ENCODE measurements around the gene SGPP1.
"Not testable (repeated sequence)": the region's sequence is repeated elsewhere in the genome, so short reads cannot be mapped to it uniquely, and the experiment has no call there.

The SGPP1 gene

DNA sequence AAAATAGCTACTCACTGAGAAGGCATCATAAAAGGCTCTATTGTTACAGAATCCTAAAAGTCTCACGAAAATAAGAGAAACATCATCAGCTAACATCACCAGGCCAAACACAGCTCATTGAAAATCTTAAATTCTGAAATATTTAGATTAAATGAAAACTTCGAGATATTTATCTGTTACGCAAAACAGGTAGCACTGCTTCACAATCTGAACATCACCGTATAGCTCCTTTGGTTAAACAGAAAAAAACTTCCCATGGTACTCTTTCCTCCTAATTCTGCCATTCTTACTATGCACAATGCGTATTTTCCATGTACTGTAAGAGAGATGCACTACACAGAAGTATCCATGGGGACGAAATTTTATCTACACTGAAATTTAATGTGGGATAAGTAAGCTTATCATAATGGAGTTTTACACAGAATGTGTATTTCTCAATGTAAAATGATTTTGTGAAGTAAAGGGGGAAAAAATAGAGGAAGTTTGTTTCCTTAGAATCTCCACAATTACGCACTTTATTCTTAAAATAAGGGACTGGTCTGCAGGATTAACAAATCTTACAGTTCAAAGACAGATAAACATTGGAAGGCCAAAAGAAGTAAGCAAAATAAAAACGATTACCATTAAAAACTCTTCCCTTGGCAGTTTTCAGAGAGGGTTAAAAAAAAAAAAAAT lies 1.9 kb downstream of the SGPP1 start:
- DNase-seq = no peak

DNA sequence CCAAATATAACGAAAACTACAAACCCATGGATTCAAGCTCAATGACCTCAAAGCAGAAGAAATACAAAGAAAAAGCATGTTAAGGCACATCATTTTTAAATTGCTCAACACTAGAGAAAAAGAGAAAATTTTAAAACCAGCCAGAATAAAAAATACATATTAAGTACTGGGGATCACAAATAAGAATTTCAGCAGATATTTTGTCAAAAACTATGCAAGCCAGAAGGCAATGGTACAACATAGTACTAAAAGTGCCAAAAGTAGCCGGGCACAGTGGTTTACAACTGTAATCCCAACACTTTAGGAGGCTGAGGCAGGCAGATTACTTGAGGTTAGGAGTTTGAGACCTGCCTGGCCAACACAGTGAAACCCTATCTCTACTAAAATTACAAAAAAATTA lies 10.2 kb downstream of the SGPP1 start:
- peak in 2 of 6 experiments; percentile 22 to 24 for DNase-seq

DNA sequence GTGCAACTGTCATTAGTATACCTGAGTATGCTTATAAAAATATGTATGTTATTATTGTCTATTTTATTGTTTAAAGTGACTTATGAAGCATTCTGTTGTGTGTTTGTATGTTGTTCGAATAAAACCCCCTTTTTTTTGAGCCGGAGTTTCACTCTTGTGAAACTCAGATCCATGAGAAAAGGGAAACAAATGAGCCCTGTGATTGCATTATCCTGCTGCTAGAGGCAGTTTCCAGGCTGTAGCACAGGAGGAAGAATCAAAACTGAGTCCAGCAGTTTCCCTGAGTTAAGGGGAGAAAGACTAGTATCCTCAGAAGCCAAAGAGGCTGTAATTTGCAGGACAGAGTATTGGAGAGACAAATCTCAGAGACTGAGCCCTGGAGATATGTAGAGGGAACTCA lies 12.5 kb downstream of the SGPP1 start:
- no peak for DNase-seq

DNA sequence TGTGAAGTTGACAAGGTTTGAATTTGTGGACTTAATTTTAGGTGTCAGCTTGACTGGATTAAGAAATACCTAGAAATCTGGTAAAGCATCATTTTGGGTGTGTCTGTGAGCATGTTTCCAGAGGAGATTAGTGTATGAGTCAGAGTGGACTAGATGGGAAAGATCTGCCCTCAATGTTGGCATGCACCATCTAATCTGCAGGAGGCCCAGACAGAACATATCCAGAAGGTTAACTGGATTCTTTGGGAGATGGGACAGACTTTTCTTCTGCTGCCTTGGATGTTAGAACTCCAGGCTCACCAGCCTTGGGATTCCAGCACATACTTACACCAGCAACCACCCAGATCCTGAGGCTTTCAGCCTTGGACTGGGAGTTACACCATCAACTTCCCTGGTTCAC lies 14.1 kb downstream of the SGPP1 start:
- DNase-seq = no peak

DNA sequence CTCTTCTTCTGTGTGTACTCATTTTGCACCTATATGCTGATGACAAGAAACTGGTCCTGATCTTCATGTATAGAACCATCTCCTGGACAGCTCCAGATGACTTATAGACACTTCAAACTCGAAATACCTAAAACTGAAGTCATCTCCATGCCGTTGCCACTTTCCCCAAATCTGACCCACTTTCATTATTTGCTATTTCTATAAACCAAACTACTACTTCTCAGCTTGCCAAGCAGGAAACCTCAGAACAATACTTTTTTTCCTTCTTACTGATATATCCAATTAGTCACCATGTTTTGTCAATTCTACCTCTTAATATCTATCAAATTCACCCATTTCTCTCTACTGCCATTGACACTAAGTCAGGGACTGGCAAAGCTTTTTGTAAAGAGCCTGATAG lies 14.8 kb downstream of the SGPP1 start:
- no peak for DNase-seq

DNA sequence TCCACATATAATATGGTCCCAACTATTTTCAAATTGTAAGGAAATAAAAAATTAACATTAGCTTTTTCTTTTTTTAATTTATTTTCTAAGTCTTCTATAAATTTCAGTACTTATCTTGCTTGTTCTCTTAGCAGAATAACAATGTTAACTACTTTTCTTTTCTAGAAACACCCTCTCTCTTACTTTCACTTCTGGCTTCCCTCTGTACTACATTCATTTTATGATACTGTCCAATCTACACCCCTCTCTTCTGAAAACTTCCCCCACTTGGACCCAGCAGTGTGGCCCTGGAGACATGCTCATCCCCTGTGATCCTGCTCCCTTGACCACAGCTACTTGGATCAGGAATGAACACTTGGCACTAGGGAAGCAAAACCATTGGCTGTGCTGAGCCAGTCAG lies 15.7 kb downstream of the SGPP1 start:
- DNase-seq = no peak

DNA sequence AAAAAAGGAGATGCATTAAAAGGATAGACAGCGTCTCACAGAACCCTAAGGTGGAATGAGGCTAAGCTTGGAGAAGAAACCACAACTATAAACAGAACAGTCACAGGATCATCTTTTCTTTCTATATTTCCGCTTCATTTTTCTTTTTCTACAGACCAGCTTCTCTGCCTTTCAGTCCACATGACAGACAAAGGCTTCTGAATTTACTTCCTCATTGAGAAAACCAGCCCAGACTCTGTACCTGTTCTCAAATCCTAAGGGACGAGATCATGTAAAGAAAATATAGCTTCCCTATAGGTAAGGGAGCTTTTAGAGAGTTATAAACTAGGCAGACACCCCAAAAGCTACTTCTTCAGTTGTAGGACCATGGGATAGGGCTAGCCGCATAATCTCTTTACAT lies 17.4 kb downstream of the SGPP1 start:
- DNase-seq = no peak

DNA sequence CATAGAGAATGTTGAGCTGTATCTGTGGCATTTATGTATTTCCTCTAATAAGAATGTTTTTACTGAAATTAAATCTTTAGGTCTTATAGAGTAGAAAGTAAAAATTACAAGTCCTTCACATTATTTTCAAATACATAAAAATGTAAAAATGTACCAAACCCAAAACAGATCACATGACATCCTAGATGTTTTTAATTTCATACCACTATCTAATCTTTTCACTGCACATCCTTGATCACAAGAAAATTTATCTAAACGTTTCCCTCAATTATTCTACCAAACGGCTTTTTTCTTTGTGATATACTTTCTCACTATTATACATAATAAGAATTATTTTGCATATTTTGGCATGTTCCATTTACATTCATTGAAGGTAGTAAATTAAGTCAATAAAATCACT lies 18.3 kb downstream of the SGPP1 start:
- DNase-seq = no peak

DNA sequence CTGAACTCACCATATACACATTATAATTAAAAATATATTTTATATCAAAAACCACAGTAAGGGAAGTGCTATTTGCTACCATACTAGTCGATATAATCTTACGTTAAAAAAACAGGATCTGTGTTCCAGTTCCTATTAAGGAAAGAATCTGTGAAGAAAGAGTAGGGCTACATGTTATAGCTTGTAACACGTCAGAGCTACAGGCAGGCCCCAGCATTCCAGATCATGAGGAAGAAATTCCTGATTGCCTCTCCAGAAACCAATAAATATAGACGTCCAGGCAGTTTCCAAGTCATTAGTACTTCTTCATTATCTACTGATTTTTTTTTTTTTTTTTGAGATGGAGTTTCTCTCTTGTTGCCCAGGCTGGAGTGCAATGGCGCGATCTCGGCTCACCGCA lies 20.6 kb downstream of the SGPP1 start:
- DNase-seq = no peak

DNA sequence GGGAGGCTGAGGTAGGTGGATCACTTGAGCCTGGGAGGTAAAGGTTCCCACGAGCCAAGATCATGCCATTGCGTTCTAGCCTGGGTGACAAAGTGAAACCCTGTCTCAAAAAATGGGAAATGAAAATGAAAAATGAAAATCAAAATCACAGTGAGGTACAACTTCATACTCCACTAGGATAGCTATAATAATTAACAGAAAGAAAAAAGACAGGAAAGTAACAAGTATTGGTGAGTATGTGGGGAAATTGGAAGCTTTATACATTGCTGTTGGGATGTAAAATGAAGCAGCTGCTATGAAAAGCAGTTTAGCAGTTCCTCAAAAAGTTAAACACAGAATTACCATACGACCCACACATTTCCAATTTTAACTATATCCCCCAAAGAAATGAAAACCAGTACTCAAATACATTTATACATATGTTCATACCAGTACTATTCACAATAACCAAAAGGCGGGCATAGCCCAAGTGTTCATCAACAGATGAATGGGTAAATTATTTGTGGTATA lies 22.2 kb downstream of the SGPP1 start:
- no peak for DNase-seq

DNA sequence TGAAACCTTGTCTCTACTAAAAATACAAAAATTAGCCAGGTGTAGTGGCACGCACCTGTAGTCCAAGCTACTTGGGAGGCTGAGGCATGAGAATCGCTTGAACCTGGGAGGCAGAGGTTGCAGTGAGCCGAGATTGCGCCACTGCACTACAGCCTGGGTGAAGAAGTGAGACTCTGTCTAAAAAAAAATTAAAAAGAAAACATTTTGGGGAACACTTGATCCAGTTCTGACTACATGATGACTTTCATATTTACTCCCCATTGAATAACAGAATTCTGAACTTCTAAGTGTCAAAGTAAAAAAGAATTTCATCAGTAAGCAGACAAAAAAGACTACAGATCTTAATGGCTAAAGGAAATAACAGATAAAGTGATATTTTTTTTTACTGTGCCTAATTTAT lies 25.3 kb downstream of the SGPP1 start:
- DNase-seq = not testable (repeated sequence)

DNA sequence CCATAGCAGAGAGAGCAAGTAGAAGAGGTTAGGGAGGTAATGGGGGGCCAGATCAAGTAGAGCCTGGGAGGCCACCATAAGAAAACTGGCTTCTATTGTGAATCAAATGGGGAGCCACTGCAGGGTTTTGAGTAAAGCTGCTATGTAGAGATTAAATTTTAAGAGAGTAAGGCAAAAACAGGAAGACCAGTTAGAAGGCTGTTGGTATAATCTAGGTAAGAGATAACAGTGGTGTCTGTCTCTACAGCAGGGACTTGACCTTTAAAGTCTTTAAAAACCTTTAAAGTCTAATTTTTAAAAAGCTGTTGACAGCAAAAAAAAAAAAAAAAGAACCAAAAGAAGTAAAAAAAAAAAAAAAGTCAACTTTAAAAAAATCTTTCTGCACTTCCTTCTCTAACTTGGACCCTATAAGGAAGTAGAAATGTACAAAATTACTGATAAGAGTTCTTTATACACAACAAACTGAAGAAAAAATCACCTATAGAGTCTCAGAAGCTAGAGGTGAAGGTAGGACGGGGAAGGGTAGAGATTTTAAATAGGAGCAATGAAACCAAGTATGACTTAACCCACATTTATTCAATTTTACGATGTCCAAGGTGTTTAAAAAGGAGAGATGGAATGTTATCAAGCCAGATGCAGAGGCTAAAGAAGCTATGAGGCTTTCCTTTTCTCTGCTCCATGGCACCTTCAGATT lies 26.1 kb downstream of the SGPP1 start:
- no peak for DNase-seq

DNA sequence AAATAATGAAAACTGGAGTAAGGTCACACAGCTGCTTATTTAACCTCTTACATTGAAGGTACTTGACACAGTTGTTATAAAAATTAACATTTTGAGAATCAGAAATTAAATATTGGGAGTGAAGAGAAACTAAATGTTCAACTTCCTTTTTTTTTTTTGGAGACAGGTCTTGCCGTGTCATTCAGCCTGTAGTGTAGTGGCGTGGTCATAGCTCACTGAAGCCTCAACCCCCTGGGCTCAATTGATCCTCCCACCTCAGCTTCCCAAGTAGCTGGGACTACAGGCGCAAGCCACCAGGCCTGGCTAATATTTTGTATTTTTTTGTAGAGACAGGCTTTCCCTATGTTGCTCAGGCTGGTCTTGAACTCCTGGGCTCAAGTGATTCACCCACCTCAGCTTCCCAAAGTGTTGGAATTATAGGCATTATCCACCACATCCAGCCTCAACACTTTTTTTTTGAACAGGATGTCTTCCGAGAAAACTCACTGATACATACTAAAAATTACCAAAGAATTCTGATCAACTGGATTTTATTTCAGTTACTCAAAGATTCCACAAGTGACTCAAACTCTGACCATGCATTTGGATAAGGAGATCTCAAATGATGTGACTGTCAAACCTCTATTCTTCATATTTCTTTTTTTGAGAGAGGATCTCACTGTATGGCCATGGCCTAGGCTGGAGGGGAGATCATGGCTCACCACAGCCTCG lies 35.4 kb downstream of the SGPP1 start:
- DNase-seq = no peak

DNA sequence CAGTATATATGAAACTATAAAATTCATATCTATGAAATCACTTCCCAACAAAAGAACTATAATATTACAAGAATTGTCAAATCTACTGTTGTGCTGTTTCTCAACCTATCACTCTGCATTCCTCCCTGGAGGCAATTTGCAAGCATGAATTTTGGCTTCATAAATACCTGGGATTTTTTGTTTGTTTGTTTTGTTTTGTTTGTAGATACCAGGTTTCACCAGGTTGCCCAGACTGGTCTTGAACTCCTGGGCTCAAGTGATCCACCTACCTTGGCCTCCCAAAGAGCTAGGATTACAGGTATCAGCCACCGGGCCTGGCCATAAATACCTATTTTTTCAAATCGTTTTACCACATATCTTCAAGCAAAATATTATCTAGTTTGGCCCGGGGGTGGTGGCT lies 38.7 kb downstream of the SGPP1 start:
- DNase-seq = no peak

DNA sequence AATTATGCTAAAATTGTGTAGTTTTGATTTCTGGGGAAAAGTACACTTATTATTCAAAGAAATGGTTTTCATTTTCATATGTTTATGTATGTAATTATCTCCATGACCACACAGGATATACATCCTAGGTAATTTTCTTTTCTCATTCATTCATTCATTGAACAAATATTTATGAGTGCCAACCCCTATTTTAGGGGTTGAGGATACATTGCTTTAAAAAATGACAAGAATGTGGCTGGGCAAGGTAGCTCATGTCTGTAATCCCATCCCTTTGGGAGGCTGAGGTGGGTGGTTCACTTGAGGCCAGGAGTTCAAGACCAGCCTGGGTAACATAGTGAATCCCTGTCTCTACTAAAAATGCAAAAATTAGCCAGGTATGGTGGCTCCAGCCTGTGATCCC lies 40.9 kb downstream of the SGPP1 start:
- no peak for DNase-seq

DNA sequence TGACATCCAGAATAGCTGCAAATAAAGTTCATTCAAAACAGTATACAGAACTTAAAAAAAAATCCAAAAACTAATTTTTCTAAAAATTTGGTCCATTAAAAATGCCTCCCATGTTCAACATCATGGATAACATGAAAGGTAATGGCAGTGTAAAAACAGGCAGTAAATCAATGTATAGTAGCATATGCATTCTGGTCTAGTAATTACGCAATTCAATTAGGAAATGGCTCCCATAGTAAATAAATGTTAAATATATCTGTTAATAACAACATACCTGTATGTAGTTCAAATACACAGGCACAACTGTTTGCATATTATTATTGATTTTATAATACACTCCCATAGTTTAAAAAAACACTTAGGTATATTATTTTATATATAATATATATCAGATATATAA lies 42.5 kb downstream of the SGPP1 start:
- no peak for DNase-seq

DNA sequence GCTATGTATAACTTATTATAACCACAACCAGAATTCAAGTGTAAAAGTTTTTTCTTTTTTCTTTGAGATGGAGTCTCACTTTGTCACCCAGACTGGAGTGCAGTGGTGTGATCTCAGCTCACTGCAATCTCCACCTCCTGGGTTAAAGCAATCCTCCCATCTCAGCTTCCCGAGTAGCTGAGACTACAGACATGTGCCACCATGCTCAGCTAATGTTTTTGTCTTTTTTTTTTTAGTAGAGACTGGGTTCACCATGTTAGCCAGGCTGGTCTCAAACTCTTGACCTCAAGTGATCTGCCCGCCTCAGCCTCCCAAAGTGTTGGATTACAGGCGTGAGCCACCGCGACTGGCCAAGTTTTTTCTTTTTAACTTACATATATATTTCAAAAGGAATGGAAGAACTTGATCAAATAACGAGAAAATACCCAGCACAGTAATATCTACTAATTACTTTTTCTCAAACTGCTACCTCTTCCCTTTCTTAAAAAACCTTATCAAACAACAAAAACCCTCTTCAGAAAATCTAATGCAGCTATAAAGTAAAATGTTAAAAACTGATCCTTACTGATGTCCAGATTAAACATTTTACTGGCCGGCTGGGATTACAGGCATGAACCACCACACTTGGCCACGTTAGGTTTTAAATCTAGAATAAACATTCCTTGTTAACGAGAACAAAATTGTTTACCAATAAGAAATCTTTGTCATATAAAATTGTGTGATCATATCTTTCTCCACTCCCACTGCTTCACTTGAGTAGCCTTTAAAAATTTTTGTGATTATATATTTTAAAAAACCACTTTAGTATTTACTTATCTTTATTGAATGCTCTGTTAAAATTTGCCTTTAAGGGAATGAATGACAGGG lies 44.9 kb downstream of the SGPP1 start:
- DNase-seq = no peak

DNA sequence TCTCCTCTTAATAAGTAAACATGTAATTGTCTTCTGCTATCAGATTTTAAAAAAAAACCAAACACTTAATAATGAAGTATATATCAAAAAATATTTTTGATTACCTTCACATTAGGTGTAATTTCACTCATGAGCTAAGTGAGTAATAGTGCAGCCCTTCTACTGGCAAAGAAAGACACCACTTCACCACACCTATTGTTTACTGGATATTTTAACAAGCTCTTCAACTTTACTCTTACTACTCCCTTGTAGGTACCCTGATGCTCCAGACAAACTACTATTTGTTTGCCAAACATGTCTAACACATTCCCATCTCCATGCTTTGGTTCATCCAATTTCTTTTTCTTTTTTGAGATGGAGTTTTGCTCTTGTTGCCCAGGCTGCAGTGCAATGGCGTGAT lies 49.3 kb downstream of the SGPP1 start:
- DNase-seq = no peak

DNA sequence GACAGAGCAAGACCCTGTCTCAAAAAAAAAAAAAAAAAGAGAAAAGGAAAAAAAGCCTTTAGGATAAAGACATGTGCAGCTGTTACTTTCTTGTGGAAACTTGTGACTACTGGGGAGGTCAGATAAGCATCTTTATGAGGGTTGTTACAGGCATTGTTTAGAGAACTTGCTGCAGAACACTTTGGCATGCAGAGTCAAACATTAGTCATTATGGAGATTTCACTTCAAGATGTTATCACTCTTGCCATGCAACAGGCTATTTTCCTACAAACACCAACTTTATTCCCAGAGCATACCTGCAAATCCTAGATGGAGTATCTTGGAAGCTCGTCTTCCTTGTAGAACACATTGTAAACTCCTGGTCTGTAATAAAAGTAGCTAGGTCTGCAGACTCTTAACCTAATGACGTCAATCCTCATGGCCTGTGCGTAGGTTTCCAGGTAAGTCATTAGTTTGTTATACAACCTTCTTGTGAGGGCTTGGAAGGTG lies 49.9 kb downstream of the SGPP1 start:
- no peak for DNase-seq

DNA sequence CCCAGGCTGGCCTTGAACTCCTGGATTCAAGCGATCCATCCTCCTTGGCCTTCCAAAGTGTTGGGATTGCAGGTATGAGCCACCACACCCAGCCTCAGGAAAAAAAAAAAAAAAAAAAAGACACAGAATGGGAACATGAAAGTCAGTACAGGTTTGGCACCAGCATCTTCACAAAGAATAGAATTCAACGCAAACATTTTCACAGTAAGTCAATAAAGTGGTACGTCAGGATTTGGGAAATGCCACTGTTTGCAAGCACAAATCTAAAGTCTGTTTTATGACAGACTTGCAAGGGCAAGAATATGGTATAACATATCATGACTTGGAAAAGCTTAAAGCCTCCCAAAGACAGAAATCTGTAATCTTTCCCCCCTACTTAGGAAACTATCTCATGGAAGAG lies 51.2 kb downstream of the SGPP1 start:
- DNase-seq = no peak

DNA sequence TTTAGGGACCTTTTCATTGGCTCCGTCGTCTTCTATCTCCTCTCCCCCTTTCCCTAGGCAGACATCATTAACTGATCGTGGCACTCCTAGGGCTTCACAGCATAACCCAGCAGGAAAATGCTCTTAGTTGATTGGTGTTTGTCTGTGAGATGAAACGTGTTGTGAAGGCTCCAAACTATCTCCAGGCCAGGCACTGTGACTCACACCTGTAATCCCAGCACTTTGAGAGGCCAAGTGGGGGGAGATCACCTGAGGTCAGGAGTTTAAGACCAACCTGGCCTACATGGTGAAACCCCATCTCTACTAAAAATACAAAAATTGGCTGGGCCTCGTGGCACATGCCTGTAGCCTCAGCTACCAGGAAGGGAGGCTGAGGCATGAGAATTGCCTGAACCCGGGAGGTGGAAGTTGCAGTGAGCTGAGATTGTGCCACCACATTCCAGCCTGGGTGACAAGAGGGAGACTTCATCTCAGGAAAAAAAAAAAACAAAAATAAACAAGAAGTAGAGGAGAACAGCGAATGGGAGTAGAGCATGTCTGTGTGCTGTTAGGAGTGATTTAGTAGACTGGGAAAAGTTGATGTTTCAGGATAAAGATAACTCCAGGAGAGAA lies 53.9 kb downstream of the SGPP1 start:
- no peak for DNase-seq

DNA sequence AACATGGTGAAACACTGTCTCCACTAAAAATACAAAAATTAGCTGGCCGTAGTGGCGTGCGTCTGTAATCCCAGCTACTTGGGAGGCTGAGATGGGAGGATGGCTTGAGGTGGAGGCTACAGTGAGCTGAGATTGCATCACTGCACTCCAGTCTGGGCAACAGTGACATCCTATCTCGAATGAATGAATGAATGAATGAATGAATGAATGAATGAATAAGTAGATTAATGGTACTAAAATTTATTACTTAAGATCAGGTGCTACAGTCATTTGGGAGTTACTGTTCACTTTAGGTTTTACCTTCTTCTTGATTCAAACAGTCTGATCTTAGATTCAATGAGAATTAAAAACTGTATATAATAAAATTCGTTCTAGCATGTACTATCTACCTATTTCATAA lies 54.6 kb downstream of the SGPP1 start:
- no peak for DNase-seq

All from stimulated activated naive CD4-positive, alpha-beta T cell (primary cell).